NCI-H526 (cell line): ENCODE measurements around the gene SLC10A7.

ENCODE experiments used
- DNase-seq, 2 experiments: peaks; one replicate each; lab custom pipeline; 2025; lab: John Stamatoyannopoulos, UW

SLC10A7 gene

DNA sequence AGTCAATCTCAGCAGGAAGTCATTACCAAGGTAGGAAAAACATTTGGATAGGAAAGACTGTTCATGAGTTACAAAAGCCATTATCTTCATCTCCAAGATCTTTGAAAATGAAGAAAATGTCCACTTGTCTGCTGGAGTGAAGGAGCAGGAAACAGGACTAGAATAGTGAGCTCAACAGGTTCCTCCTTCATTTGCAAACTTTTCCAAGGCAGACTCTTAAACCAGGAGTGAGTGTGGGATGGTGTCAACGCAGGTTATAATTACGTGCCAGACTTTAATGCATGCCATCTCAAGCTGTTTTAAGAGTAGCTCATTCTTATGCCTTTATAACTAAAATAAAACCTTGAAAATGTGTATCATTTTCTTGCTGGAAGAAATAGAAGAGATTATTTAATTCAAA lies 310.9 kb downstream of the SLC10A7 start:
- DNase-seq, result no peak

DNA sequence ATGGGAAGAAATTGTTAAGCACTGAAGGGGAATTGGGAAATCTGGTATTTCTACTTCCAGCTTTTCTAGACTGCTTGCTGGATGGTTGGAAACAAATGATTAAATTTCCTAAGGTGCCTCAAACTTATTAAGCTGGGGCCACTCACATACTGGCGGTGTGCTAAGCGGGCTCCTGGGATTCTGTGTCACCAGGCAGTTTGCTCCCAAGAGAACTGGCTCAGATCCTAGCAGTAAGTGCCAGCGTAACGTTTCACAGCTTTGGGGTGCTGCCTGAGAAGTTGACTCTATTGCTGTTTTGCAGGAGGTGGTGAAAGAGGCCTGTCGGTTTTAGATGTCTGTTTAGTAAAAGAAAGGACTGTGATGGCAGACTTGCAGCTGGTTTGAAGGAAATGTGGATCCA lies 314.3 kb downstream of the SLC10A7 start:
- DNase-seq, result no peak
